HepG2 (cell line): ENCODE data around the gene ZNF284. TPM values are rescaled to one million over a fixed set of nuclear protein-coding genes. Genes with fewer than 3 reads are reported as not detected.

ENCODE experiments used
- ATRX ChIP-seq: sonication (generic); formaldehyde crosslinking; IDR thresholded peaks from 2 replicates; pipeline ENCODE4 v1.4.0; 2020; ENCODE audit warnings: missing genetic modification reagents, borderline replicate concordance
- BCL6 ChIP-seq: IDR thresholded peaks from 2 replicates; pipeline ENCODE4 v1.6.1; 2016; ENCODE audit warnings: missing genetic modification reagents, missing compliant biosample characterization
- ETV6 ChIP-seq: sonication (generic); formaldehyde crosslinking; conservative IDR thresholded peaks from 2 replicates; pipeline ENCODE4 v1.4.0; 2020; ENCODE audit warnings: missing genetic modification reagents
- FOXK2 ChIP-seq: fragments of 450-650 bp; IDR thresholded peaks from 2 replicates; pipeline ENCODE4 v1.6.1; 2016
- HCFC1 ChIP-seq: fragments of 150-350 bp; IDR thresholded peaks from 2 replicates; pipeline ENCODE4 v1.6.1; 2014; ENCODE audit warnings: low read depth, low read length
- KMT2A ChIP-seq: sonication (generic); formaldehyde crosslinking; IDR thresholded peaks from 2 replicates; pipeline ENCODE4 v1.4.0; 2020; ENCODE audit warnings: missing genetic modification reagents
- MAZ ChIP-seq, 2 experiments: sonication (generic) in 1 of 2; formaldehyde crosslinking in 1 of 2; IDR thresholded peaks; 2 replicates each; pipeline versions ENCODE4 v1.5.0 to v1.6.1; 2012 to 2020; ENCODE audit warnings: low read depth in 2 of 2, mild to moderate bottlenecking in 2 of 2, borderline replicate concordance in 1 of 2, improper control_type of control experiment in 1 of 2, low read length in 1 of 2, missing genetic modification reagents in 1 of 2, moderate library complexity in 1 of 2
- NKX3-1 ChIP-seq: sonication (generic); formaldehyde crosslinking; IDR thresholded peaks from 2 replicates; pipeline ENCODE4 v1.5.0; 2020; ENCODE audit warnings: missing genetic modification reagents
- SPEN ChIP-seq: sonication (generic); formaldehyde crosslinking; IDR thresholded peaks from 2 replicates; pipeline ENCODE4 v1.5.1; 2020; ENCODE audit warnings: low read depth, mild to moderate bottlenecking, missing genetic modification reagents
- STAT5B ChIP-seq: sonication (generic); formaldehyde crosslinking; IDR thresholded peaks from 2 replicates; pipeline ENCODE4 v1.4.0; 2020; ENCODE audit warnings: missing genetic modification reagents
- TGIF2 ChIP-seq: IDR thresholded peaks from 2 replicates; pipeline ENCODE4 v1.6.1; 2016; ENCODE audit warnings: control low read depth, missing compliant biosample characterization
- ZNF30 ChIP-seq: sonication (generic); formaldehyde crosslinking; IDR thresholded peaks from 2 replicates; pipeline ENCODE4 v1.5.0; 2020; ENCODE audit warnings: mild to moderate bottlenecking, missing genetic modification reagents
- ZNF326 ChIP-seq: sonication (generic); formaldehyde crosslinking; IDR thresholded peaks from 2 replicates; pipeline ENCODE4 v1.4.0; 2020; ENCODE audit warnings: missing genetic modification reagents, borderline replicate concordance
- ZNF496 ChIP-seq: sonication (generic); formaldehyde crosslinking; IDR thresholded peaks from 2 replicates; pipeline ENCODE4 v1.8.1; 2023; ENCODE audit warnings: mild to moderate bottlenecking, moderate library complexity, missing genetic modification reagents; ENCODE audit not compliant: insufficient replicate concordance
- ZNF562 ChIP-seq: sonication (generic); formaldehyde crosslinking; IDR thresholded peaks from 2 replicates; pipeline ENCODE4 v1.8.0; 2022; ENCODE audit warnings: missing genetic modification reagents, borderline replicate concordance
- ZNF589 ChIP-seq: sonication (generic); formaldehyde crosslinking; conservative IDR thresholded peaks from 2 replicates; pipeline ENCODE4 v1.8.0; 2022; ENCODE audit warnings: mild to moderate bottlenecking, moderate library complexity, missing genetic modification reagents
- ZNF737 ChIP-seq: sonication (generic); formaldehyde crosslinking; IDR thresholded peaks from 2 replicates; pipeline ENCODE4 v1.5.0; 2020; ENCODE audit warnings: missing genetic modification reagents, mild to moderate bottlenecking, borderline replicate concordance
- polyA plus RNA-seq, 8 experiments: library from polyadenylated mRNA; depleted of rRNA in 3 of 8; stranded (reverse) in 7 of 8; unstranded in 1 of 8; fragments of >200 nt; fragmentation: Illumina TruSeq in 4 of 8; extraction: Trizol in 4 of 8; gene quantifications; 2 replicates each; pipeline versions ENCODE4 v1.2.1 to v1.2.3, GENCODE V29; 2011 to 2016; ENCODE audit warnings: low read depth in 4 of 8, missing spikeins in 1 of 8, mixed read lengths in 1 of 8; ENCODE audit not compliant: insufficient read depth in 1 of 8
- total RNA-seq, 5 experiments: library from RNA; depleted of rRNA; stranded (reverse); fragments of >200 nt; fragmentation: Illumina TruSeq; extraction: Trizol; gene quantifications; 2 replicates each; pipeline ENCODE4 v1.2.3, GENCODE V29; 2016; ENCODE audit warnings: low read depth in 1 of 5
- TF ChIP-seq, protein P1 (sequence below): sonication (generic); formaldehyde crosslinking; IDR thresholded peaks from 2 replicates; pipeline ENCODE4 v1.5.1; 2020; ENCODE audit warnings: missing genetic modification reagents, mild to moderate bottlenecking, borderline replicate concordance
- TF ChIP-seq, protein P2 (sequence below): sonication (generic); formaldehyde crosslinking; IDR thresholded peaks from 2 replicates; pipeline ENCODE4 v1.4.0; 2020; ENCODE audit warnings: mild to moderate bottlenecking, missing genetic modification reagents
- TF ChIP-seq, protein P3 (sequence below): sonication (generic); formaldehyde crosslinking; IDR thresholded peaks from 2 replicates; pipeline ENCODE4 v1.8.1; 2023; ENCODE audit warnings: mild to moderate bottlenecking, missing genetic modification reagents, borderline replicate concordance
- TF ChIP-seq, protein P4 (sequence below): IDR thresholded peaks from 2 replicates; pipeline ENCODE4 v1.6.1; 2016; ENCODE audit warnings: missing compliant biosample characterization, missing genetic modification reagents, borderline replicate concordance
- TF ChIP-seq, protein P5 (sequence below), 2 experiments: sonication (generic) in 1 of 2; formaldehyde crosslinking in 1 of 2; IDR thresholded peaks; 2 replicates each; pipeline versions ENCODE4 v1.4.0 to v1.6.1; 2016 to 2020; ENCODE audit warnings: borderline replicate concordance in 1 of 2, low read depth in 1 of 2, mild to moderate bottlenecking in 1 of 2, missing genetic modification reagents in 1 of 2

The ZNF284 gene
- total and polyA plus RNA-seq, 2 of the 13 experiments (the other 11 are each of a cell fraction or from before 2014, with no cell fraction given) = 1.2 to 2.3 TPM

DNA sequence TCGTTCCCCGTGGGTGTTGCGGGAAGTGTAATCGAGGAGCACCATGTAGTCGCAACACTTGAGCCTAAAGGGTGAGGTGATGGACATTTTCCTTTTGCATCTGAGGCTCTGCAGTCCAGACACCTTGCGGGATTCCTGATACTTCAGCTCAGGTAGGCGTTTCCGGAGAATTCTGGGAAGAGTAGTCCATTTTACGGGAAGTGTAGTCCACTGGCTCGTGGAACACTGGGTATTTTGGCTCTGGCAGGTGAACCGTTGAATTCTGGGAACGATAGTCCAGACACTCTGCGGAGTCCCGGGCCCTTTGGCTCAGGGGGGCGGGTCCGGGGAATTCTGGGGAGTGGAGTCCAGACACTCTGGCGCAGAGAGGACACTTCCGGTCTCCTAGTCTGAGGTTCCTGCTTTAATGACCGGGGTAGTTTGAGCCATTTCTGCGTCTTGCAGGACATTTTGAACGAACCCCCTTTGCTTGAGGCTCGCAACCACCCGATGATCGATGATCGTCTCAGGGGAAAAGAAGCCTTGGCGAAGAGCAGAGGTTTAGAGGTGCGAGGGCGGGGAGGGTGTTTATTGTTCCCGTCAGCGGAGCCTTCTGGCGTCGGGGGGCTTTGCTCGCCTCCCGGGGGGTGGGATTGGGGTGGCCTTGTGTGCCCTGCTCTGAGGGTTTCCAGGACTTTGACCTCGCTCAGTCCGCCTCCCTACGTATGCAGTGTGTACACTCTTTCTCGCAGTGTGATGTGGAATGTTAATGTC lies 20.1 kb upstream of the ZNF284 start, which contains the start of gene ZNF223 (continued):
- TF ChIP-seq, protein P1, sequence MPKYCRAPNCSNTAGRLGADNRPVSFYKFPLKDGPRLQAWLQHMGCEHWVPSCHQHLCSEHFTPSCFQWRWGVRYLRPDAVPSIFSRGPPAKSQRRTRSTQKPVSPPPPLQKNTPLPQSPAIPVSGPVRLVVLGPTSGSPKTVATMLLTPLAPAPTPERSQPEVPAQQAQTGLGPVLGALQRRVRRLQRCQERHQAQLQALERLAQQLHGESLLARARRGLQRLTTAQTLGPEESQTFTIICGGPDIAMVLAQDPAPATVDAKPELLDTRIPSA = no peak
- TF ChIP-seq ZNF496 (CRISPR knock-in tag) (no peak), NKX3-1 (CRISPR knock-in tag) (no peak), ZNF589 (CRISPR knock-in tag) (no peak), ZNF737 (CRISPR knock-in tag) (no peak), ZNF326 (no peak), FOXK2 (no peak), STAT5B (CRISPR knock-in tag) (no peak), HCFC1 (peak; percentile 93), ATRX (CRISPR knock-in tag) (no peak), ETV6 (no peak), ZNF562 (CRISPR knock-in tag) (no peak), KMT2A (CRISPR knock-in tag) (no peak), SPEN (CRISPR knock-in tag) (peak; percentile 93), TGIF2 (CRISPR knock-in tag) (no peak), MAZ (IDR thresholded peaks at IDR 0.05; ENCODE audit: borderline replicate concordance, low read depth, low read length) (peak; percentile 61; the same call in 1 of the 2 replicates), MAZ (CRISPR knock-in tag; IDR thresholded peaks at IDR 0.05; ENCODE audit: low read depth) (no peak; the same call in 1 of the 2 replicates), ZNF30 (no peak), BCL6 (no peak)
- TF ChIP-seq, protein P2, sequence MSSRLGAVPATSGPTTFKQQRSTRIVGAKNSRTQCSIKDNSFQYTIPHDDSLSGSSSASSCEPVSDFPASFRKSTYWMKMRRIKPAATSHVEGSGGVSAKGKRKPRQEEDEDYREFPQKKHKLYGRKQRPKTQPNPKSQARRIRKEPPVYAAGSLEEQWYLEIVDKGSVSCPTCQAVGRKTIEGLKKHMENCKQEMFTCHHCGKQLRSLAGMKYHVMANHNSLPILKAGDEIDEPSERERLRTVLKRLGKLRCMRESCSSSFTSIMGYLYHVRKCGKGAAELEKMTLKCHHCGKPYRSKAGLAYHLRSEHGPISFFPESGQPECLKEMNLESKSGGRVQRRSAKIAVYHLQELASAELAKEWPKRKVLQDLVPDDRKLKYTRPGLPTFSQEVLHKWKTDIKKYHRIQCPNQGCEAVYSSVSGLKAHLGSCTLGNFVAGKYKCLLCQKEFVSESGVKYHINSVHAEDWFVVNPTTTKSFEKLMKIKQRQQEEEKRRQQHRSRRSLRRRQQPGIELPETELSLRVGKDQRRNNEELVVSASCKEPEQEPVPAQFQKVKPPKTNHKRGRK = no peak
- TF ChIP-seq, protein P3, sequence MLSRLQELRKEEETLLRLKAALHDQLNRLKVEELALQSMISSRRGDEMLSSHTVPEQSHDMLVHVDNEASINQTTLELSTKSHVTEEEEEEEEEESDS (CRISPR knock-in tag) = no peak
- TF ChIP-seq, protein P4, sequence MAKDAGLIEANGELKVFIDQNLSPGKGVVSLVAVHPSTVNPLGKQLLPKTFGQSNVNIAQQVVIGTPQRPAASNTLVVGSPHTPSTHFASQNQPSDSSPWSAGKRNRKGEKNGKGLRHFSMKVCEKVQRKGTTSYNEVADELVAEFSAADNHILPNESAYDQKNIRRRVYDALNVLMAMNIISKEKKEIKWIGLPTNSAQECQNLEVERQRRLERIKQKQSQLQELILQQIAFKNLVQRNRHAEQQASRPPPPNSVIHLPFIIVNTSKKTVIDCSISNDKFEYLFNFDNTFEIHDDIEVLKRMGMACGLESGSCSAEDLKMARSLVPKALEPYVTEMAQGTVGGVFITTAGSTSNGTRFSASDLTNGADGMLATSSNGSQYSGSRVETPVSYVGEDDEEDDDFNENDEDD (CRISPR knock-in tag) = no peak
- TF ChIP-seq, protein P5, sequence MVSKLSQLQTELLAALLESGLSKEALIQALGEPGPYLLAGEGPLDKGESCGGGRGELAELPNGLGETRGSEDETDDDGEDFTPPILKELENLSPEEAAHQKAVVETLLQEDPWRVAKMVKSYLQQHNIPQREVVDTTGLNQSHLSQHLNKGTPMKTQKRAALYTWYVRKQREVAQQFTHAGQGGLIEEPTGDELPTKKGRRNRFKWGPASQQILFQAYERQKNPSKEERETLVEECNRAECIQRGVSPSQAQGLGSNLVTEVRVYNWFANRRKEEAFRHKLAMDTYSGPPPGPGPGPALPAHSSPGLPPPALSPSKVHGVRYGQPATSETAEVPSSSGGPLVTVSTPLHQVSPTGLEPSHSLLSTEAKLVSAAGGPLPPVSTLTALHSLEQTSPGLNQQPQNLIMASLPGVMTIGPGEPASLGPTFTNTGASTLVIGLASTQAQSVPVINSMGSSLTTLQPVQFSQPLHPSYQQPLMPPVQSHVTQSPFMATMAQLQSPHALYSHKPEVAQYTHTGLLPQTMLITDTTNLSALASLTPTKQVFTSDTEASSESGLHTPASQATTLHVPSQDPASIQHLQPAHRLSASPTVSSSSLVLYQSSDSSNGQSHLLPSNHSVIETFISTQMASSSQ (IDR thresholded peaks at IDR 0.05; ENCODE audit: low read depth) = no peak
- TF ChIP-seq, protein P5 (CRISPR knock-in tag; IDR thresholded peaks at IDR 0.05; ENCODE audit: borderline replicate concordance) = no peak; the same call in 1 of the 2 replicates
